ENCODE data around the gene TNS2. TPM values are rescaled to one million over a fixed set of nuclear protein-coding genes. Genes with fewer than 3 reads are reported as not detected.

TNS2 gene
- total and polyA plus RNA-seq, 11 donors, result 56.0 to 193 (median 88.4) TPM

DNA sequence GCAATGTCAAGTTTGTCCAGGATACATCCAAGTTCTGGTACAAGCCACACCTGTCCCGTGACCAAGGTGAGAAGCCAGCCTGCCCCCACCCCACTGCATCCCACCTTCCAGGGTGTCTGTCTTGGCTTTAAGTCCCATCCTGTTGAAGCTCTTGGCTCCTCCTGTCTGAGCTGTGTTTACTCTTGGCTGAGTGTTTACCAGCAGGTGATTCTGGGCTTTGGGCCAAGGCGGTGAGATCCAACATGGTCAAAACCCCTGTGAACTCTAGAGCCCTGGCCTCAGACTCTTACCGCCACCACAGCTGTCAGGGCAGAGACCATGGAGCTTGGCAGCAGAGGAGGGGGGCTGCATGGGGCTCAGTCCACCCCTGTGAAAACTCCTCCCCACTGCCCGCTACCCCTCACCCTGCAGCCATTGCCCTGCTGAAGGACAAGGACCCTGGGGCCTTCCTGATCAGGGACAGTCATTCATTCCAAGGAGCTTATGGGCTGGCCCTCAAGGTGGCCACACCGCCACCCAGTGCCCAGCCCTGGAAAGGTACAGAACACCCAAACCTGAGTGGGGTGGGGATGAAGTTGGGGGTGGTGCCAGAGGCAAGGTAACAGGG is 11.6 kb downstream of the TNS2 start:
- ATAC-seq, result no peak
- intact Hi-C loops (cut with DNase I), result no loop called here
- no peaks in the 10 kb centered on the region for H3K9me3 ChIP-seq
- H3K4me1 ChIP-seq, result peaks cover 3 to 95% (median 69%) of the 10 kb centered on the region in 12 donors
- DNase-seq, result peak in 1 of 5 donors; percentile 35
- no peaks in the 10 kb centered on the region for H3K27me3 ChIP-seq
- peaks cover 0 to 97% (median 95%) of the 10 kb centered on the region in 9 donors for H3K36me3 ChIP-seq
- TF ChIP-seq, protein P1, sequence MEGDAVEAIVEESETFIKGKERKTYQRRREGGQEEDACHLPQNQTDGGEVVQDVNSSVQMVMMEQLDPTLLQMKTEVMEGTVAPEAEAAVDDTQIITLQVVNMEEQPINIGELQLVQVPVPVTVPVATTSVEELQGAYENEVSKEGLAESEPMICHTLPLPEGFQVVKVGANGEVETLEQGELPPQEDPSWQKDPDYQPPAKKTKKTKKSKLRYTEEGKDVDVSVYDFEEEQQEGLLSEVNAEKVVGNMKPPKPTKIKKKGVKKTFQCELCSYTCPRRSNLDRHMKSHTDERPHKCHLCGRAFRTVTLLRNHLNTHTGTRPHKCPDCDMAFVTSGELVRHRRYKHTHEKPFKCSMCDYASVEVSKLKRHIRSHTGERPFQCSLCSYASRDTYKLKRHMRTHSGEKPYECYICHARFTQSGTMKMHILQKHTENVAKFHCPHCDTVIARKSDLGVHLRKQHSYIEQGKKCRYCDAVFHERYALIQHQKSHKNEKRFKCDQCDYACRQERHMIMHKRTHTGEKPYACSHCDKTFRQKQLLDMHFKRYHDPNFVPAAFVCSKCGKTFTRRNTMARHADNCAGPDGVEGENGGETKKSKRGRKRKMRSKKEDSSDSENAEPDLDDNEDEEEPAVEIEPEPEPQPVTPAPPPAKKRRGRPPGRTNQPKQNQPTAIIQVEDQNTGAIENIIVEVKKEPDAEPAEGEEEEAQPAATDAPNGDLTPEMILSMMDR (IDR thresholded peaks at IDR 0.05), result no peak
- no peak for TF ChIP-seq POLR2A (IDR thresholded peaks at IDR 0.05)
- no peak overlapping the region for H3K4me3 ChIP-seq
- WGBS, 4 donors, result 79 to 85% (median 83%) methylated on average over 5 of the region's 5 CpGs
- peak overlapping the region; percentile 5 to 85 (median 64) for H3K27ac ChIP-seq

DNA sequence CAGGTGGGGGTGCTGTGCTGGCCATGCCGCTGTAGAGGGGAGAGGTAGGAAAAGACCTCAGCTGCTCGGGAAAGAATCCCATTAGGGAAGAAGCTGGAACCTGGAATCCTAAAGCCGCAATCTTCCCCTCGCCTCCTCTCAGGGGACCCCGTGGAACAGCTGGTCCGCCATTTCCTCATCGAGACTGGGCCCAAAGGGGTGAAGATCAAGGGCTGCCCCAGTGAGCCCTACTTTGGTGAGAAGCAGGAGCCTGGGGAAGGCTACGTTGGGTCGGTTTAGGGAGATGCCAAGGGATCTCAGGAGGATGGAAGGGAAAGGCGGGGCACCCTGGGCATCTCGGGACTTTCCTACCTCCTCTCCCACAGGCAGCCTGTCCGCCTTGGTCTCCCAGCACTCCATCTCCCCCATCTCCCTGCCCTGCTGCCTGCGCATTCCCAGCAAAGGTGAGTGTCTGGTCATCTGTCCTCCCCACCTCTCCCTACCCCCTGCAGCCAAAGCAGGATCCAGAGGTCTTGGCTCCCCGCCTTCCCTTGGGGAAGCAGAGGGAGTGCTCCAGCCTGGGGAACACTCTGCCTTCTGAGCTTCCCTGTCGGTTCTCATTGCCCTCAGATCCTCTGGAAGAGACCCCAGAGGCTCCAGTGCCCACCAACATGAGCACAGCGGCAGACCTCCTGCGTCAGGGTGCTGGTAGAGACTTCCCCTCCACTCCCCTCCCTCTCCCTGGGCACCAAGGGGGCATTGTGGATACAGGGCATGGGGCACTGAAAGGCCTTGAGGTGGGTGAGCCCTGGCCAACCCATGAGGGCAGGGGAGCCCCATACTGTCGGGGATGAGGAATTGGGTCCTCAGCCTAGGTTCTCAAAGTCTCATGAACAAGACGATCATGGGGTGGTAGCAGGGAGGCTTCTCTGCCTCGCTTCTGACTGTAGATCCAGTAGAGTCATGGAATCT is 12.4 kb downstream of the TNS2 start:
- H3K27ac ChIP-seq, result peak overlapping the region; percentile 5 to 85 (median 64)
- intact Hi-C loops (cut with DNase I), result no loop called here
- DNase-seq (peak in 1 of 5 donors; percentile 33), ATAC-seq (no peak)
- WGBS, 4 donors, result 68 to 78% (median 72%) methylated on average over 20 of the region's 20 CpGs
- no peaks in the 10 kb centered on the region for H3K27me3 ChIP-seq
- H3K9me3 ChIP-seq, result no peaks in the 10 kb centered on the region
- TF ChIP-seq, protein P1 (IDR thresholded peaks at IDR 0.05), result no peak
- no peak for TF ChIP-seq POLR2A (IDR thresholded peaks at IDR 0.05)
- peaks cover 0 to 95% (median 90%) of the 10 kb centered on the region in 9 donors for H3K36me3 ChIP-seq
- peaks cover 3 to 94% (median 71%) of the 10 kb centered on the region in 12 donors for H3K4me1 ChIP-seq
- no peak overlapping the region for H3K4me3 ChIP-seq

DNA sequence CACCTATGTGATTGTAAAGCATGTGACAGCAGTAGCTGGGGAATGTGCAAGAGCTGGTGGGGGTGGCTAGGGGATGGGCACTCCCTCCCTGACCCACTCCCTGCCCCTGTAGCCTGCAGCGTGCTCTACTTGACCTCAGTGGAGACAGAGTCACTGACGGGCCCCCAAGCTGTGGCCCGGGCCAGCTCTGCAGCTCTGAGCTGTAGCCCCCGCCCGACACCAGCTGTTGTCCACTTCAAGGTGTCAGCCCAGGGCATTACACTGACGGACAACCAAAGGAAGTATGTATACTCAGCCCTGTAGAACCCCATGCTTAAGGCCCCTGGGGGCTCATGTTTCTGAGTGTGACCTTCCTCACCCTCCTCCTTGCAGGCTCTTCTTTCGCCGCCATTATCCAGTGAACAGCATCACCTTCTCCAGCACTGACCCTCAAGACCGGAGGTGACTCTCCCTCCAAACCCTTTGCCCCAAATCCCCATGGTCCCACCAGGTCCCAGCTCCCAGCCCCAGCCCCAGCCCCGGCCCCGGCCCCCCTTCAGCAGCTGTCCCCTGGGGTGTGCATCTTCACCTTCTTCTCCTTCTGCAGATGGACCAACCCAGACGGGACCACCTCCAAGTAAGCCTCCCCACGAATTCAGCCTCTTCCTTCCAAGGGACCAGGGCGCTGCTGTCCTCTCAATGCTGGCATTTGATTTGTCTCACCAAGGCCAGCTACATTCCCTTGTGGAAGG is 13.3 kb downstream of the TNS2 start:
- Histone ChIP-seq H3K4me1 (peaks cover 3 to 96% (median 69%) of the 10 kb centered on the region in 12 donors), H3K9me3 (no peaks in the 10 kb centered on the region), H3K4me3 (no peak overlapping the region), H3K27ac (peak overlapping the region in 11 of 12 donors; percentile 5 to 86 (median 71)), H3K36me3 (peaks cover 0 to 94% (median 81%) of the 10 kb centered on the region in 9 donors), H3K27me3 (no peaks in the 10 kb centered on the region)
- DNase-seq (peak in 2 of 5 donors; percentile 19 to 34), ATAC-seq (no peak)
- 59 to 80% (median 62%) methylated on average over 13 to 14 of the region's 14 CpGs for WGBS, 4 donors
- TF ChIP-seq, protein P1 (IDR thresholded peaks at IDR 0.05), result no peak
- no peak for TF ChIP-seq POLR2A (IDR thresholded peaks at IDR 0.05)
- intact Hi-C loops (cut with DNase I), result no loop called here

Measured in heart left ventricle (tissue), 16 donors.